ENCODE results near the gene SGCA.

SGCA gene

DNA sequence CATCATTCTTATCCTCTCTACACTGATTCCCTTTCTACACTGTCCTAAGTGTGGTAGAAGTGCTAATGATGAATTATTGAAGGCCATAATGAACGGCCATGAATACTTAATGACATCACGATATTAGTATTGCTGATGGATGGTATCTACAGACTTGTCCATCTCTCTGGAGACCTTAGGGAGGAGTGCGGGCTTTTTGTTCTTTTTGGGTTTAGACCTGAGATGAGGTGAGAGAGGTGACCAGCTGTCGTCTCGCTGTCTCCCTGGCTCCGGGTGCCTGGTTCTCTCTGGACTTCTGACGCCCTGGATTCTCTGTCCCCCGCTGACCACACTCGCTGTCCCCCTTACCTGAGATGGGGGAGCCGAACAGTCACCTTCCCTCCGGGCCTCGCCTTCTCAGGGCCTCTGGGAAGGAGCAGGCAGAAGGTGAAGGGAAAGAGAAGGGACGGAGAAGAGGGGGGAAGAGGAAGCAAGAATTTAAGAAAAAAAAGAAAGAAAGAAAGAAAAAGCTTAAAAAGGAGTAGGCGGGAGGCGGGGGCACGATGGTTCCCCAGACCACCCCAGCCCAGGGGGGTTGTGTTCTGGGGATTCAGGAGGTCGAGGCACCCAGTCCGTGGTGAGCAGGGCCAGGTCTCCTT is 17.1 kb downstream of the SGCA start:
- no peak for DNase-seq (ENCODE audit: low read depth)

DNA sequence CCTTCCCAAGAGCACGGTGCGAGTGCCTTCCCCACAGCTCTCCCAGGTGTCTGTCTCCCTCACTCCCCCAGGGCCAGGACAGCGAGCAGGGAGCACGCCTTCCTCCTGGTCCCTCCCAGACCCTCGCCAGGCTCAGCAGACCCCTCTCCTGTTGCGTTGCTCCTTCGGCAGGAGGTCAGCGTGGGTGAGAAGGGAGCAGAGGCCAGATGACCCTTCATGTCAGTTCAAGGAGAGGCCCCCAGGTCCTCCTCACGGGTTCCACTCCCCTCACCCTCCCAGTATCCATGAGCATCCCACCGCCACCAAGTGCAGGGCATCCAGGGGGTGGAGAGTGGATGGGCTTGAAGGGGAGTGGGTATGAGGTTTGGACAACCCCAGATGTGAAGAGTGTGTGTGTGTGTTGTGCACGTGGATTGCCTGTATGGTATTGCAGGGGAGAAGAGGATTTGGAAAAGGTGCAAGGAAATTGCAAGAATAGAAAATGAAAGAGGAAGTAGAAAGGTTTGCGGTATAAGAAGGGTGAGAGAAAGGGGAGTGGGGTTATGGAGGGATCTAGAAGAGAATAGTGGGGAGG is 17.7 kb downstream of the SGCA start:
- no peak for DNase-seq (ENCODE audit: low read depth)

DNA sequence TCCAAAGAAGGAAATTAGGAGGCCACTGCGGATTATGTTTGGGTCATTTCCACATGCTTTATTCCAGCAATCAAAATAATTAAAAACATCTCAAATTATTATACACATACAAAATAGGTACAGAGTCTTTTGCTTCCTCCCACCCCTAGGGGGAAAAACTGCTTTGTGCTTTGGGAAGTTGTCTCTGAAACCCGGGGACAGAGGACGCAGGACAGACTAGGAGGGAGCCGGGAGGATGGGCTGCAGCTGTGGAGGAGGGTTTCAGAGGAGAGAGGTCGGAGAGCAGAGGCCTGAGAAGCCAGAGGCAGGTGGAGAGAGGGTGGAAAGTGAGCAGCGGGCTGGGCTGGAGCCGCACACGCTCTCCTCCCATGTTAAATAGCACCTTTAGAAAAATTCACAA is 18.3 kb downstream of the SGCA start:
- DNase-seq (ENCODE audit: low read depth) = no peak

DNA sequence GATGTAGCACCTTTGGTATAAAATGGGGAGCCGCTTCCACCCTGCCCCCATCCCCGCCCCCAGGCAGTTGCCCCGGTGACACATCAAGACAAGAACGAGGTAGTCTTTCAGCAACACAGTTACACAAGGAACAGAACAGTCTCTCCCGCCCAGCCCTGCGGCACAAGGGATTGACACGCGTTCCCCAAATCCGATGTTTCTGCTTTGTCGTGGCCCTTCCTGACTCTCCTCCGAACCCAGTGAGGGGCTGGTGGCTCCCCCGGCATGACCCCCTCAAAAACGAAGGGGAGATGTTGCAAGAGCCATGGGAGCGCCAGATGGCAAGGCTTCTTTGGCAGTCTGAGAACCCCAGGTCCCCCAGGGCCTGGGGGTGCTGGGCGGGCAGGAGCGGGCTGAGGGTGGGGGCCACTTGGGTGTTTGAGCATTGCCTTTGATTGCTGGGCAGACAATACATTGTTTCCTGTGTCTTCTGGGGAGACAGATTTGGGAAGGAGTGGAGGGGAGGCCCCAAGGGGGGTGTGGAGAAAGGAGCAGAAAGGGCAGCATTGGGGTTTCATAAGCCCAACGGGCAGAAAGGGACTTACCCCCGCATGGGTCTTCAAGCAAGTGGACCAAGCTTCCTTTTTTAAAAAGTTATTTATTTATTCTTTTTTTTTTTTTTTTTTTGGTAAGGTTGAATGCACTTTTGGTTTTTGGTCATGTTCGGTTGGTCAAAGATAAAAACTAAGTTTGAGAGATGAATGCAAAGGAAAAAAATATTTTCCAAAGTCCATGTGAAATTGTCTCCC is 19.0 kb downstream of the SGCA start:
- DNase-seq (ENCODE audit: low read depth) = no peak

DNA sequence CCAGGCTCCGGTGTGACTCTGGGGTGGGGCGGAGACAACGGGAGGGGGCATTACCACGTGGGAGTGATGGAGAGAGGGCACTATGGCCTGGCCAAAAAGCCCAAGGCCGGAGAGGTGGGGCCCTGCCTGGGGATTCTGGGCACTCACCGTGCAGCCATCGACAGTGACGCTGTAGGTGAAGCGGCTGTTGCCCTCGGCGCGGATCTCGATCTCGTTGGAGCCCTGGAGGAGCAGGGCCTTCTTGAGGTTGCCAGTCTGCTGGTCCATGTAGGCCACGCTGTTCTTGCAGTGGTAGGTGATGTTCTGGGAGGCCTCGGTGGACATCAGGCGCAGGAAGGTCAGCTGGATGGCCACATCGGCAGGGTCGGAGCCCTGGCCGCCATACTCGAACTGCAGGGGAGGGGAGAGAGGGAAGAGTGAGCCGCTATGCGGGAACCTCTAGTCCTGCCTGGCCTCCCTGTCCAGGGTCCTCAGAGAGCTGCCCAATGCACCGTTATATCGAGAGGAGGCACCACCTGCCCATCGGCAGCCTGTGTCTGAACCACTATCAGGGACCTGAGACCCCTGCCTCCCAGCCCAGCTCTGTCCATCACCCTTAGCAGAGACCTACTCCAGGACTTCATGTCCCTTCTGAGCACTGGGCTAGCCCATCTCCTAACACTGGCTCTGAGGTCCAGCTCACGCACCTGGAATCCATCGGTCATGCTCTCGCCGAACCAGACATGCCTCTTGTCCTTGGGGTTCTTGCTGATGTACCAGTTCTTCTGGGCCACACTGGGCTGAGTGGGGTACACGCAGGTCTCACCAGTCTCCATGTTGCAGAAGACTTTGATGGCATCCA is 20.0 kb downstream of the SGCA start:
- no peak for DNase-seq (ENCODE audit: low read depth)

DNA sequence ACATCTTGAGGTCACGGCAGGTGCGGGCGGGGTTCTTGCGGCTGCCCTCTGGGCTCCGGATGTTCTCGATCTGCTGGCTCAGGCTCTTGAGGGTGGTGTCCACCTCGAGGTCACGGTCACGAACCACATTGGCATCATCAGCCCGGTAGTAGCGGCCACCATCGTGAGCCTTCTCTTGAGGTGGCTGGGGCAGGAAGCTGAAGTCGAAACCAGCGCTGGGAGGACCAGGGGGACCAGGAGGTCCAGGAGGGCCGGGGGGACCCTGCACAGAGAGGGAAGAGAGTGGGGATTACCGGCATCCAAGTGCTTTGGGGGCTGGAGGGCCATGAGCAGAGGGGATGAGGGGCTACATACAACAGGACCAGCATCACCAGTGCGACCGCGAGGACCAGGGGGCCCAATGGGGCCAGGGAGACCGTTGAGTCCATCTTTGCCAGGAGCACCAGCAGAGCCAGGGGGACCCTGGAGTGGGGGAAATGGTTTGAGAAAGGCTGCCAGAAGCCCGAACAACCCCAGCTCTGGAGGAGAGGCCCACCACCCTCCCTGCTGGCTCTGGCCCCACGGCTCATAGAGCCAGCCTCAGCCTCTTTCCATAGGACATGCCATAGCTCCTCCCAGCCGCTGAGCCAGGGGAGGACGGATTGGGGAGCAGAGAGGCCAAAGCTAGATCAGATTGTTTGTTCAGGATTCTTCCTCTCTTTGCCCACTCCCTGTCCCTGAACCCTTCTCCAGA is 21.0 kb downstream of the SGCA start:
- DNase-seq (ENCODE audit: low read depth) = no peak

DNA sequence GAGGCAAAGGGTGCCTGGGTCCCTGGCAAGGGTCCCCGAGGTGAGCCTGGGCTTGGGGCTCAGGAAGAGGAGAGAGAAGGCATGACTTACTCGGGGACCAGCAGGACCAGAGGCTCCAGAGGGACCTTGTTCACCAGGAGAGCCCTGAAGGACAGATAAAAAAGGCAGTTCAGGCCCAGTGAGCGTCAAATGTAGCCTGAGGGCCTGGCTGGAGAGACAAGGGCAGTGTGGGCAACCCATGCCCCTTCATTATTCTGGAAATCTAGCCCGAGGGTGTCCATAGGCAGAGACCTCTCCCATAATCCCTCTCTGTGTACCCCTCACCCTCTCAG is 21.6 kb downstream of the SGCA start:
- no peak for DNase-seq (ENCODE audit: low read depth)

DNA sequence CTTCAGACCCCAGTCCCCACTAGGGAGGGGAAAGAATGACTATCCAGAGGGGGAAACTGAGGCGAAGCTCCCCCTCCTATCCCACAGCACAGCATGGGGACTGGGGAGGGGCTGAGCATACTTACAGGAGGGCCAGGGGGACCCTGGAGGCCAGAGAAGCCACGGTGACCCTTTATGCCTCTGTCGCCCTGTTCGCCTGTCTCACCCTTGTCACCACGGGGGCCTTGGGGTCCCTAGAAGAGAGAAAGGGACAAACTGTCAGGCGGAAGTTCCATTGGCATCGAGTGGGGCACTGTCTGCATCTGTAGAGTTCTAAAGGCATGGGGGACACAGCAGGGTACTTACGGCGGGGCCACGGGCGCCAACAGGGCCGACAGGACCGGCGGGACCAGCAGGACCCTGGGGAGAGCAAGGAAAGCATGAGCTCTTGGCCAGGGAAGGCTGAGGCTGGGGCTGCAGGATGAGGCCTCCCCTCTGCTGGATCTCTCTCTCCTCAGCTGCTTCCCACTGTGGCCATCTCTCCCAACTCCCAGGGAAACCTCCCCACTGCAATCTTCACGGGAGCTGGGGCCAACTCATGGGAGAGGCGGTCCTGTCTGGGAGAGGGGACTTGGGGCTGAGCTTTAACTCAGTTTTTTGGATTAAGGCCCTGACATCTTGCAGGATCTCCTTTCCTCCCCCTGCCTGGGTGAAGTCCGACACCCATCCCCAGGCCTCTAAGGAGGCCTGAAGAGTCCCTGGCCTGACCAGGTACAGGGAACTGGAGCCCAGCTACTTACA is 22.1 kb downstream of the SGCA start:
- DNase-seq (ENCODE audit: low read depth) = no peak

DNA sequence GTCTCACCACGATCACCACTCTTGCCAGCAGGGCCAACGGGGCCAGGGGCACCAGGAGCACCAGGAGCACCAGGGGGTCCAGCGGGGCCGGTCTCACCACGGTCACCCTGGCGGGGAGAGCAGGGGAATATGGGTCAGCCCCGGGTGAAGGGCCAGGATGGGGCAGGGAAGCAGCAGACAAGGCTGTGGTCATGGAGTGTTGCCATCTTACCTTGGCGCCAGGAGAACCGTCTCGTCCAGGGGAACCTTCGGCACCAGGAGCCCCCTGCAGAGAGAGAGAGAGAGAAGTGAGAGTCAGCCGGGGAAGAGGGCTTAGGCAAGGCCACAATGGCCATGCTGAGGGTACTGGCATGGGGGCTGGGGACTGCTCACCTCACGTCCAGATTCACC is 22.7 kb downstream of the SGCA start:
- DNase-seq (ENCODE audit: low read depth) = no peak

DNA sequence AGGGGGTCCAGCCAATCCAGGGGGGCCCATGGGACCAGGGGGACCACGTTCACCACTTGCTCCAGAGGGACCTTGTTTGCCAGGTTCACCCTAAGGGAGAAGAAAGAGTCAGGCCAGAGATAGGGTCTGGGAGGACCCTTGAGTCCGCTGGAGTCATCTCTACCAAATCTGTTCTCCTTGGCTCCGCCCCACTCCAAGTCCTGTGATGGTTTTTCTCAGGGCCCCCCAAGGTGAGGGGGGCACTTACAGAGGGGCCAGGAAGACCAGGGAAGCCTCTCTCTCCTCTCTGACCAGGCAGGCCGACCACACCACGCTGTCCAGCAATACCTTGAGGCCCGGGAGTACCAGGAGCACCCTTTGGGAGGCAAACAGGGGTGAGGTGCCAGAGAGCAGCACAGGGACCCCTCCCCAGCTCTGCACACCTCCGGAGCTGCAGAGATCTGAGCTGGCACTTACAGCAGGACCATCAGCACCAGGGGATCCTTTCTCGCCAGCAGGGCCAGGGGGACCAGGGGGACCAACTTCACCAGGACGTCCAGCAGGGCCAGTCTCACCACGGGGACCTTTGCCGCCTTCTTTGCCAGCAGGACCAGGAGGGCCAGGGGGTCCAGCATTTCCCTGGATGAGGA is 23.2 kb downstream of the SGCA start:
- no peak for DNase-seq (ENCODE audit: low read depth)

DNA sequence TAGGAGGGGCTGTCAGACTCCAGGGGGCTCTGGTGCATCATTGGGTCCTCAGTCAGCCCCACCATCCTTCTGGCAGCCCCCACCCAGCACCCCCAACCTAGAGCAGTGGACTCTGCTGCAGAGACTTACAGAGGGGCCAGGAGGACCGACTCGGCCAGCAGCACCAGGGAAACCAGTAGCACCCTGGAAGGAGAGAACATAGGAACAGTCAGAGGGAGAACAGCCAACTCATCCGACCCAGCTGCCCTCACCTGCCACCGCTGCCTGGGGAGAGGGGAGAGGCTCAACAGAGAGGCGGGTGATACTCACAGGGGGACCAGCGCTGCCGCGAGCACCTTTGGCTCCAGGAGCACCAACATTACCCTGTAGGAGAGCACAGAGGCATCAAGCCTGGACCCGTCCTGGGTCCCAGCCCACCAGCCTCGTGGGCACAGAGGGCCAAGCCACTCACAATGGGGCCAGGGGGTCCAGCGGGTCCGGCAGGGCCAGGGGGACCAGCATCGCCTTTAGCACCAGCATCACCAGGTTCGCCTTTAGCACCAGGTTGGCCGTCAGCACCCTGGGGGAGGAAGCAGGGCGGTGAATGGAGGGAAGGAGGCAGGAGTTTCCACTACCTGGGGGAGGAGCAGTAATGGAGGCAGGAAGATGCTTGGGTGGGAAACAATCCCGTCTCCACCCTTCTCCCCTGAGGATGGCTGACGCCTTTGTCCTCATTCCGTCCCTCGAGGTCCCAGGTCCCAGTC is 23.9 kb downstream of the SGCA start:
- no peak for DNase-seq (ENCODE audit: low read depth)

DNA sequence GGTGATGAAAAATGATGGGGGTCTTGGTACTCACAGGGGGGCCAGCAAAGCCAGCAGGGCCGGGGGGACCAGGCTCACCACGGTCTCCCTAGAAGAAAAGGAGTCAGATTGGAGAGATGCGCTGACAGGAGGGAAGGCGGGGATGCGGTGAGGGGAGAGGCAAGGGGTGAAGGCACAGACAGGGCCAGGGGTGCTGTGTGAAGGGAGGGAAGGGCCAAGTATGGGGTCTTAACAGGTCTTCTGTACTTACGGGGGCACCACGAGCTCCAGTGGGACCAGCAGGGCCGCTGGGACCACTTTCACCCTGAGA is 24.4 kb downstream of the SGCA start:
- DNase-seq (ENCODE audit: low read depth) = no peak

DNA sequence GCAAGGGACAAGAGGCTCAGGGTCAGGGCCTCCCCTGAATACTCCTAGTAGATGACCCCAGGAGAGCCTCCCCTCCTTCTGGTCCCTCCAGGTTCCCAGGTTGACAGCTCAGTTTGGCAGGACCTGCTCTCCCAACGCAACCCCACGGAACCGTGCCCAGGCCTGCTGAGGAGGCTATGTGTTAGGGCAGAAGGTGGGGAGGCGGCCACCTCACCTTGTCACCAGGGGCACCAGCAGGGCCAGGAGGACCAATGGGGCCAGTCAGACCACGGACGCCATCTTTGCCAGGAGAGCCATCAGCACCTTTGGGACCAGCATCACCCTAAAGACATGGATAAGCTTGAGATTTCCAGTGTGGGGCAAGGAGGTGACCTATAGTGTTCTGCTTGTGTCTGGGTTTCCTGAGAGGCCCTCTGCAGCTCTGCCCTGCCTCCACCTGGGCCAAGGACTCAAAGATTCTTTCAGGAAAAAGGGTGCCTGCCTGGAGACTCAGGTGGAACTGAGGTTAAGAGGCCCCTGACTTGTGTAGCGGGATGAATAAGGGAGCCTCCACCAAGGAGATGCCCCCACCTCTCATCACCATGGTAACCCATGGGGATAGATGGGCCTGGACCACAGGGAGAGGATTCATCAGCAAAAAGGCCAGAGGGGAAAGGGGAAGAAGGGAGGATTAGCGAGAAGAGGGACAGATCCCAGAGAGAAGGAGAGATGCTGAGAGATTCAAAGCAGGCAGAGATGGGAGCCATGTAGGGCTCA is 25.0 kb downstream of the SGCA start:
- DNase-seq (ENCODE audit: low read depth) = no peak

DNA sequence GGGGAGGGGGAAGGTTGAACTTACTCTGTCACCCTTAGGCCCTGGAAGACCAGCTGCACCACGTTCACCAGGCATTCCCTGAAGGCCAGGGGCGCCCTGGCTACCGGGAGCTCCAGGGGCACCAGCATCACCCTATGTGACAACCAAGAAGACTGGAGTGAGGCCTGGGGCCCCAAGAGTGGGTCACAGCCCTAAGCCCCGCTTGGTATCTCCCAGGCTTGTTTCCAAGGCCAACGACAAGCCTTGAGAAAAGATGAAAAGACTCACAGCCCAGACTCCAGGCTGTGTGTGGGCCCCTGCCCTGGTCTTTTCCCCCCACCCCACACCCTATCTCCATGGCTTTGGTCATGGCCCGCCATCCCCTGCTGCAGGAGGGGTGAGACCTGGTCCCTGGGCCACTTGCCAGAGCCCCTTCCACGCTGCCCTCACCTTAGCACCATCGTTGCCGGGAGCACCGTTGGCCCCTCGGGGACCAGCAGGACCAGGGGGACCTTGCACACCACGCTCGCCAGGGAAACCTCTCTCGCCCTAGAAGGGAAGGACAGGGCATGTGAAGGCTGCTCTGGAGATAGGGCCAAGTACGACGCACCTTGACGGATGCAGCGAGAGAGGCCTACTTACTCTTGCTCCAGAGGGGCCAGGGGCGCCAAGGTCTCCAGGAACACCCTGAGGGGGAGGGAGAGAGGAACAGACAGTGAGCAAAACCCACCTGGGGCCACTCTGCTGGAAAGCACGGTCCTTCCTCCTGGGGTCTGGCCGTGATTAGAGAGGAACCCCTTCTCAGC is 25.7 kb downstream of the SGCA start:
- no peak for DNase-seq (ENCODE audit: low read depth)

DNA sequence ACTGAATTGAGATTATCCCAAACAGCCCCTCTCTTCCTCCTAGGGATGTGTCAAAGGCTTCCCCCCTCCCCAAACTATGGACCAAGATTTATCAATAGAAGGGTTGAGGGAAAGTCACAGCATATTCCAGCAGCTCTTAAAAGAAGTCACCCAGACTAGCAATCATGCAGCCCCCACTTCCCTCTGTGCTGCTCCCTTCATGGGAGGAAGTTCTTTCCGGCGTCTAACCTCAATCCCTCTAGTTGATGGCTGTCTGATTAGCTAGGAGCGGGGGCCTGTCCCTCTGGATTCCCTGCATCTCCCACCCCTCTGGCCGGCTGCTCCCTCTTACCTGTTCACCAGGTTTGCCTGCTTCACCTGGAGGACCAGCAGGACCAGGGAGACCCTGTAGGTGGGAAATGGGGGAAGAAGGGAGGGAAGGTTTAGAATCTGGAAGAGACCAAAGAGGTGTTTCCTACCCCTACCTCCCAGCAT is 26.4 kb downstream of the SGCA start:
- DNase-seq (ENCODE audit: low read depth) = no peak

DNA sequence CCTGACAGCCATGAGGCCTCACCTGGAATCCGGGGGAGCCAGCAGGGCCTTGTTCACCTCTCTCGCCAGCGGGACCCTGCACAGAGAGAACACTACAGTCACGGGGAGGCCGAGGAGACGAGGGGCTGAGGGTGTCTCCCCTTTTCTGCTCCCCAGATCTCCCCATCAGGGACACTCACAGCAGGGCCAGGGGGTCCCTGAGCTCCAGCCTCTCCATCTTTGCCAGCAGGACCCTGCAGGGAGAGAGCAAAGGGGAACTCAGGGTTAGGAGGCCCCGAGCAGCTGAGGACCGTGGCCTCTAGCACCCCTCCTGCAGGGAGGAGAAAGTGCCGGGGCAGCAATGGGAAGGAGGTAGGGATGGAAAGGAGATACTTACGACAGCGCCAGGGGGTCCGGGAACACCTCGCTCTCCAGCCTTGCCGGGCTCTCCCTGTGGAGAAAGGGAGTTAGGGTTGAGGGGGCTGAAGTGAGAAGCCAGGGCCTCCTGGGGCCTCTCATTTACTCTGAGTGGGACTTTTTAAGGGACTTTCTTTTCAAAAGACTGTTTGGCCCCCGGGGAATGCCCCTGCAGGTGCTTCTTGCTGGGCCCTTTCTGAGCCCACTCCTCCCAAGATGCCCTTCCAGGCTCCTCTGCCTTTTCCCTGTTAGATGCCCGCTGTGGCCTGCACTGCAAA is 26.9 kb downstream of the SGCA start:
- no peak for DNase-seq (ENCODE audit: low read depth)

DNA sequence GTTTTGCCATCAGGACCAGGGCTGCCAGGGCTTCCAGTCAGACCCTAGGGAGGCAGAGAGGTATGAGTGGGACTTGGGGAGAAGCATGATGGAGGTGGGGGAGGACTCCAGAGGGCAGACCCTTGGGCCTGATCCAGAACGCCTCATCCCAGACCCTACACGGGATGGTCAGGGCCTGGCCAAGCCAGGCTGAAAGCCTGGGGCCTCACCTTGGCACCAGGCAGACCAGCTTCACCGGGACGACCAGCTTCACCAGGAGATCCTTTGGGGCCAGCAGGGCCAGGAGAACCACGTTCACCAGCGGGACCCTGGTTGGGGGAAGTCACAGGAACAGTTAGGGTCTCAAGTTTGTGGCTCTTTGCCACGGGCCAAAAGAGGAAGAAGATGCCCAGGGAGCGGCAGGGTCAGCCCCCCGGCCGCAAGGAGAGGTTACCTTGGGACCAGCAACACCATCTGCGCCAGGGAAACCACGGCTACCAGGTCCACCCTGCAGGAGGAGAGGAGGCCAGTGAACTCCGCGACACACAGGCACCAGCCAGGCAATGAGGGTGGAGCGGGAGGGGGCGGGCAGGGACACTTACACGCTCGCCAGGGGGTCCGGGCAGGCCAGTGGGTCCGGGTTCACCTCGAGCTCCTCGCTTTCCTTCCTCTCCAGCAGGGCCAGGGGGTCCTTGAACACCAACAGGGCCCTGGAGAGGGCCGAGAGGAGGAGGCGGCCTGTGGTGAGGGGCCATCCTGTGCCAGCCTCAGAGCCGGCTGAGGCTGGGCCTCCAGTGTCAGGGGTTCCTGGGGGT is 28.5 kb downstream of the SGCA start:
- no peak for DNase-seq (ENCODE audit: low read depth)
